NCI-H2227 (cell line): ENCODE results near the gene PCNX3.
A peak's percentile ranks its signal among the peaks of the same experiment; 100 is the strongest.

Source experiments
- DNase-seq: peaks from one replicate; lab custom pipeline; 2025; ENCODE audit not compliant: unreplicated experiment; lab: John Stamatoyannopoulos, UW

The PCNX3 gene

DNA sequence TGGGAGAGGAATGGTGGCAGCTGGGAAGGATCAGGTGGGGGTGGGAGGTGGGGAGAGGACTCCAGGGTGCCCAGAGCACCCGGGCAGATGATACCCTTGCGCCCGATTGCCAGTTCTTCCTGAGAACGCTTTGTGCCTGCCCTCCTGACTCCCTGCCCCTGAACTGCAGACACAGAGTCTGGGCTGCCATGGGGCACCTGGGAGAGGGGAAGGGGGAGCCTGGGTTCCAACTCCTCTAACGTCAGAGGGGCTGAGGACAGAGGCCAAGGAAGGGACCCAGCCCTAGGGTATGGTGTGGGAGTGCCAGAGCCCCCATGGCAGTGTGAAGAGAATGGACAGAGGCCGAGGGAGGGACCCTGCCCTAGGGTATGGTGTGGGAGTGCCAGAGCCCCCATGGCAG is 19.1 kb upstream of the PCNX3 start:
- DNase-seq = no peak

DNA sequence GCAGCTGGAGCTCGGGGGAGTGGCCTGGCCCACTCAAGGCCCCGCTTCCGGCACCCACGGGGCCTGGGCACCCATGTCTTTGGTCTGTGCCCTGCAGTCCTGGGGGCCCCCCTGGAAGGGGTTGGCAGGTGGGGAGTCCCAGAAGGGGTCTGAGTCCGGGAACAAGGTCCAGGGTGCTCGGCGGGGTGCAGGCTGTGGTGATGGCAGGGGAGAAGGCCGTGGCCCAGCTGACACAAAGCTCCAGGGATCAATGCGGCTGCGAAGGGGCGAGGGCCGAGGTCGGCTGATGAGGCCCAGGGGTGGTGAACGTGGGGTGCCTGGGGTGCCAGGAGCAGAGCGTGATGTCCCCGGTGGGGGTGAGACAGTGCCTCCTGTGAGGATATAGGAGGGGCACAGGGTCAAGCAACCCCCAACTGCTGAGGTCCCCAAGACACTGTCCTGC is 17.3 kb upstream of the PCNX3 start:
- DNase-seq = no peak

DNA sequence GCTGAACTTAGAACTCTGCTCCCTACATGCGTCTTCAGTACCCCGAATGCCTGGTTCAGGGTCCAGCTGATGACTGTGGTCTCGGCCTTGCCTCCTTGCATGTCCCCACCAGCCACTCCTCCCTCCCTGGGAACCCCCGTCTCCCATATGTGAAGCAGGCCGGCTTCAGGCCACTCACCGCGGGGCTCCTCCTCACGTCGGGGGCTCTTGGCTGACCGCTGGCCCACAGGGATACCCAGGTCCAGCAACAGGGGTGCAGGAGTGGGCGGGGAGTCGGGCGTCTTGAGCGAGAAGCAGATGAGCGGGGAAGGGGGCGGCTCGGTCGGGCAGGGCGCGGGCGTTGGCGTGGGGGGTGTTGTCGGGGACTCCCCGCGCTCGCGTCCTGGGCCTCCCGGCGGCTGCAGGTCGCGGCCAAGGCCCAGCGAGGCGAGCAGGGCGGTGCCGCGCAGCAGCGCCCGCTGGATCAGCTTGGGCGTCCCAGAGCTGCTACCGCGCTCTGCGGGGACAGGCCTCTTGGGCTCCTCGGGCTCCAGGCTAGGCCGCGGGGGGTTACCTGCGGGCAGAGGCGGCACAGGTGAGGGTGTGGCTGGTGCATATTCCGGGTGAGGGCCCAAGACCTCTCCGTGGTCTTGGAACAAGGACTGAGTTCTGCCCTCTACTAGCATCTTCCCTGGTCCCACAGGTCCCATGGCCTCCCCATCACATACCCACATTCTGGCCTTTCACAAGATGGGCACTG is 16.2 kb upstream of the PCNX3 start:
- no peak for DNase-seq

DNA sequence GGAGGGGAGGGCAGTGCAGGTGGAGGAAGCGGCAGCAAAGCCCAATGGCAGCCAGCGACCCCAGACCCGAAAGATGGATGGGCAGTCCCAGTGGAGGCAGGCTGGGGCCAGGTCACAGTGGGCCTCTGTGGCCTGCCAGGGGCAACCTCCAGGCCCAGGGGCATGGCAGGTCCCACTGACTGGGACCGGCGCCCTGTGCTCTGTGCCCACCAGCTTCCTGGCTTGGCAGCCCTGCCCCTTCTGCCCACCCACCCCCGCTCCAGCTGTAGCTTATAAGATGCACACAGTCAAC is 15.7 kb upstream of the PCNX3 start:
- no peak for DNase-seq

DNA sequence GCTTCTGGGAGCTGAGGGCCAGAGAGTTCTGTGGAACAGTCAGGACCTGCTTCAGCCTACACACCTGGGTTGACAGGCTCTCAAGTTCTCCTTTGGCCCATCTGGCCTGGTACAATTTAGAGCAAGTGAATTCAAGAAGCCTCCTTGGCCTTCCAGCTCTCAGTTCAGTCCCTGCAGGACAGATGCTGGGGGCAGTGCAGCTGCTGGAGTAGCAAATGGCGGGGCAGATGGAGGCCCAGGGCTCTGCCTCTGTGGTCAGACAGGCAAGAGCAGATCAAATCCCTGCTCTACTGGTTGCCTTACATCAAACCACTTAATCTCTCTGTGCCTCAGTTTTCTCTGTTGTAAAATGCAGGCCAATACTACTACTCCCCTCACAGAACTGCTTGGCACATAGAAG is 11.3 kb upstream of the PCNX3 start:
- no peak for DNase-seq

DNA sequence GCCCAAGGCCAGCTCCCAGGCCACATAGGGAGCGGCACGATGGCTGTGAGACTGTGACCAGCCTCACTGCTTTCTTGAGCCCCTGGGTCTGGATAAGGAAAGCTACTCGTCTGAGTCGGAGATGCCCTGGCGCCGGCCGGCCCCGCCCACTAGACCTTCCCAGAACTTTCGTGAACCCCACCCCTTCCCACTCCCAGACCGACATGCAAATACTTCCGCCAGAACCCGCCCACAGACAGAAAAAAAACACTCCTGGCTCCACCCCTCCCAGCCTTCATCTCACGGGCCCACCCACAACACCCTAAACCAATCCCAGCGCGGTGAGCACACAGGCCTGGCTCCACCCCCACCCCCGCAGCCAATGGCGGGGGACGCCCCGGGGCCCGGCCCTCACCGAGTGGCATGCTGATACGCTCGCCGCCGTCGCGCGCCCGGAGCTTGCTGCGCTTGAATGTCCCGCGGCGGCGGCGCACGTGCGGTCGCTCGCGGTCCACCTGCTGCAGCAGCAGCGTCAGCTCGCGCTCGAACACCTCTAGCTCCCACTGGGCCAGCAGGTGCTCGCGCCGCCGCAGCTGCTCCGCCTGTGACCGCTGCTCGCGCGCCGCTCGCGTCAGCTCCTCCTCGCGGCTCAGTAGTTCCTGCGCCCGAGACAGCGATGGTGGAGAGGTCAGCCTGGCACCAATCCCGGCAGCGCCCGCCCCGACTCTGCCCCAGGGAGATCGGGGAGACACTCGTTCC is 8.5 kb upstream of the PCNX3 start:
- DNase-seq = no peak

DNA sequence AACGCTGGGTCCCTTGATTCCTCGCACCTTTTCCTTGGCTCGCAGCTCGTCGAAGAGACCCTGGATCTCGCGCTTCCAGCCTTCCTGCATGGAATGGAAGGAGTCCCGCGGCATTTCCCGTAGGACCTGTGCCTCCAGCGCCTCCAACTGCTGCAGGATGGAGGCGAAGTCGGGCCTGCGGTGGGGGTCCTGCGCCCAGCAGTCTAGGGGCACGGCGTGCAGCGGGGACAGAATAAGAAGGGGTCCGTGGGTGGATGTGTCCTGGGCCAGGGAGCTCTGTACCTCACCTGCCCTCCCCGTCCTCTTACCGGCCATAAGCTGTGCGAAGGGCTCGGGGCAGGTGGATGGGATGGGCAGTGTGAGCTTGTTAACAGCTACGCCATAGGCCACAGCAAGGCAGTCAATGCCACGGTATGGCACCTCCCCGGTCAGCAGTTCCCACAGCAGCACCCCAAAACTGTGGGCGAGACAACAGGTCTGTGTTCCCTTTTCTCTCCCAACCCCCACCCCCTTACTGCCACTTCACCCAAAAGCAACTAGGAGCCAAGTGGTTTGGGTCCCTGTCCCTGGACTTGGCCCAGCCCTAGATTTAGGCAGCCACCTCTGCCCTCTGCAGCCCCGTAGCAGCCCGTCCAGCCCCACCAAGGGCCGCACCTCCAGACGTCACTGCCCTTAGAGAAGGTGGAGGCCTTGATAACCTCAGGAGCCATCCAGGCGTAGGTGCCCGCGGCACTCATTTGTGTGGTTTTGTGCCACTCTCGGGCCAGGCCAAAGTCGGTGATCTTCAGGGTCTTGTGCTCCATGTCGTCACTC is 7.8 kb upstream of the PCNX3 start:
- DNase-seq = no peak

DNA sequence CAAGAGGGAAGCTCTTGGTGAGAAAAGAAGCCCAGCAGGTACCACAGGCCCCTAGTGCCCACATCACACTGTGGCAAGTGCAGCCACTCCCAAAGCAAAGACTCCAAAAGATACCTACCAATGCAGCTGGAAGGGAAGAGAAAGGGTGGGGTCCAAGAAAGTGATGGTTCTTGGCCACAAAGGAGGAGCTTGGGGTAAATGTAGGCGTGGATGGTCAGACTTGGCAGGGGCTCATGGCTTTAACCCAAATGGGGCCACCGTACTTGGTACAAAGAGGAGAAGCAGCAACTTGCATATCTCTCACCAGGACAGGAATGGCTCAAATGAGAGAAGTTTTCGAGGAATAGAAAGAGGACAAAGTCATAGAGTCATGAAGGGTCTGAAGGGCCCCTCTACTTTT is 6.3 kb upstream of the PCNX3 start:
- DNase-seq = no peak

DNA sequence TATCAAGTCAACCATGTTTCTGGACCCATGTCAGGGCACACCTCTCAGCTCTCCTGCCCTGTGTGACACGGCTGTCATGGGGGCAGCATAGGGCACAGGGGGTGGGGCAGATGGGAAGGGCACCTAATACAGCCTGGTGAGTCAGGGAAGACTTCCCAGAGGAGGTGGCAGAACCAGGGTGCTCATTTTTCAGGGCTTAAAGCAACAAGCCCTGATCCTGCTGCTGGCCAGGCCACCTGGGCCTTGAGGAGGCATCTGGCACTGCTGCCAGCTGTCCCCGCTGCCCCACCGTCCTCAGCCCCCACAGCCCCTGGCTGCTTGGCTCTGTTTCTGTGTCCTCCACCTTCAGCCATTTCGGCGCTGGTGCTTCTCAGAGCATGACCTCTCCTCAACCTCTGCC is 5.9 kb upstream of the PCNX3 start:
- DNase-seq = no peak

DNA sequence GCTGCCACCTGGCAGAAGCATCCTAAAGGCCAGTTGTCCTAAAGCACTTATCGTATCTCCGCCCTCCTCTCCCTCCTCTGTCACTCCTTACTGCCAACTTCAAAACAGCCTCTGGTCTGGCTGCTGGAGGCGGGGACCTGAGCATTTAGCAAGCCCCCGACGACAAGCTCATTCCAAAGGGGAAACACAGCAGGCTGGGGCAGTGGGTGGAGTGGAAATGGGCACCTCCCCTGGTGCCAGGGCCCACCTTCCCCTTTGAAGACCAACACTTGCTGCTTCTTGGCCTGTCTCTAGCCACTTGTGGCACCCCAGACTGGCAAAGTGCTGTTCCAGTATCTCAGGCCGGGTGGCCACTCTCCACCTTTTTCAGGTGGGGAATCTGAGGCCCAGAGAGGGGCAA is 5.2 kb upstream of the PCNX3 start:
- DNase-seq = no peak

DNA sequence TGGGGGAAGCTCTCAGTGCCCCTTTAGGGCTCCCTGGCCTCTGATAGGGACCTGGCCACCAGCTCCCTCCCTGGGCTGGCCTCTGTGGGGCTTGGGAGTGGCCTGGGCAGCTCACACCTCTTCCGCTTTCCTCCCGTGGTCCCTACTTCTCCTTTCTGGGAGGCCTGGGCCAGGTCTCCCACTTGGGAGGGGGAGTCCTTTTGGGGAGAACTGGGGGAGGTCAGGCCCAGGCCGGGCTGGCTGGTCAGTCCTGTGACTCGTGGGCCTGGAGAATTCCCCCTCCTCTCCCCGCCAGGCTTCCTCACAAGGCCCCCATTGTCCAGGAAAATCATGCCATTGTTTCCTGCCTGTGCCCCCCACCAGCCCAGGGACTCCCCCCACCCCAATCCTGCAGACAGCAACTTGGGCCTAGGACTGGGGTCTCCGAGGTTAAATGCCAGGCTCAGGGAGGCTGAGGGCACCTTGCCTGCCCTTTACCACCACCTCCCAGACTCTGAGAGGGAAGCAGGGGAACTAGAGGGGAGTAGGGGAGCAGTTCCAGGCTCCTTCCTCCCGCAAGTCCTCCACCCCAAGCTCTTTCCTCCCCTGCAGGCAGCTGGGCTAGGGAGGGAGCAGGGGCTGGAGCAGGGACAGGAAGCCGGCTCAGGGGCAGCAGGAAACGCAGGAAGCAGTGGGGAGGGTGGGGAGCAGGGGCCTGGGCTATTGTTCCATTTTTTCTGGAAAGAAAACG is 4.4 kb upstream of the PCNX3 start:
- no peak for DNase-seq

DNA sequence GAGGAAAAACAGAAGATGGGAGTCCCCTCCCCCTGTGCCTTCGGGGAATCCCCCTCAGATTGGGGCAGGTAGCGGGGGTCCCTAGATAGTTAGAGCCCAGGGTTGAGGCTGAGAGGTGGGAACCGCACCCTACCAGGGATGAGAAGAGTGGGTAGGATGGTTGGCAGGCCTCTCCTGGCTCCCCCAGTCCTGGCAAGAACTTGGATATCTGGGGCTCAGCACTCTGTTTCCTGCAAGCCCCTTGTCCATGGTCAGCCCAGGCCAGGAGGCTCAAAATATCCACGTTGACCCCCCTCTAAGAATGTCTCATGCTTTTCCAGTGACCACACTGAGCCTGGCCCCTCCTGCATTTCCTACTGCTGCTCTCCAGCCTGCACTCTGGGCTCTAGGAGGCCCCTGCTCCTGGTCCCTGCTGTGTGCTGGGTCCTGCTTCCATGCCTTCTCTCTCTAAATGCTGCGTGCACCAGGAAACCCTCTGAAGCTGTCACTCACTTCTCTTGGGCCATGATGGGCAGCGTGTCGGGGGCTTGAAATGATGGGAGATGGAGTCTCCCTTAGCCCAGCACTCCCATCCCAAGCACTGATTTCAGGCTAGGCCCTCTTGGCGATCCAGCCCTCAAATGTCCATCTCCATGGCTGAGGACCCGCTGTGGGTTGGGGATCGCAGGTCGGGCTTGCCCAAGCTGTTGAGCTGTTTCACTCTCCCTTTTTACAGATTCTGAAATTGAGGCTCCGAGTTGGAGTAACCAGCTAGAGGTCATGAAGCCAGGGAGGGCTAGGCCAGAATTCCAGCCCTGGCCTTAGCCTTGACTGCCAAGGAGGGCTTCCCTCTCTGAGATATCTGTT is 3.6 kb upstream of the PCNX3 start:
- no peak for DNase-seq

DNA sequence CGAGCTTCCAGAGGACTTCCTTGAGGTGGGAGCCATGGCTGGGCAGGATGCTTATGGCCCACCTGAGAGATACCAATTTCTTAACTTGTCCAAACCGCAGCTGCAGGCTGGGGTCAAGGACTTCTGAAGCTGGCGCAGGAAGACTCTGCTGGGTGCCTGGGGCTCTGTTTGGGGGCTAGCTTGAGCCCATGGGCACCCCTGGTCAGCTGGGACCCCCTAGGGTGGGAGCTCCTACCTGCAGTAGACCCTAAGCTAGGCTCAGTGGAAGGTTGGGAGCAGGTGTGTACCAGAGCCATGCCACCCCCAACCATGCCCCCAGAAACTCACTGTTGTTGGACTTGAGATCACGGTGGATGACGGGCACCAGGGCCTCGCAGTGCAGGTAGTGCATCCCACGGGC is 2.9 kb upstream of the PCNX3 start:
- no peak for DNase-seq

DNA sequence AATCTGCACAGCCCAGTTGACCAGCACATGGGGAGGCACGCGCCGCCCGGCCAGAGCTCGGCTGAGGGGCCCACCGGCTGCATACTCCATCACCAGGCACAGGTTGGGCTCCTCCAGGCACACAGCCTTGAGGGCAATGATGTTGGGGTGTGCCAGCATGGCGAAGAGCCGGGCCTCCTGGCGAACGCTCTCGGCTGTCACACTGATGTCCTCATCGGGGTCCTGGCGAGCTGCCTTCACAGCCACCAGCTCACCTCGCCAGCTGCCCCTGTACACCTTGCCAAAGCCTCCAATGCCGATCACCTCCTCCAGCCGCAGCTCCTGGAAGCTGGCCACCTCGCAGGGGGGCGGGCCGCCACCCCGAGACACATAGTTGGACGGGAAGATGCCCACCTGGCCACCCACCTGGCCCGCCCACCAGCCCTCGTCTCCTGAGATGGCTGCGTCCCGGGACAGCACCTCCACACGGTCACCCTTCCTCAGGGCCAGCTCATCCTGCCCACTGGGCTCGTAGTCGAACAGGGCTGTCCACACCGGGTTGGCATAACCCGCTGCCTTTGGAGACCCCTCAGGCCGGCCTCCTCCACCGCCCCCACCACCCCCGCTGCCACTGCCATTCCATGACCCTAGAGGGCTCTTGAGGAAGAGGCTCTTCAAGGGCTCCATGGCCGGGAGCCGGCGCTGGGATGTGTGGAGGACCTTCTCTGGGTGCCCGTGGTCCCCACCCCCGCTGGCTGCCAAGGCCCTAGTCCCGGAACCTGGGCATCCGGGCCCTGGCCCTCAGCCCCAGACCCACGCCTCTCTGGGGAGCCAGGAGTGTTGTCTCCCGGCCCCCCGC is 2.3 kb upstream of the PCNX3 start:
- DNase-seq = no peak

DNA sequence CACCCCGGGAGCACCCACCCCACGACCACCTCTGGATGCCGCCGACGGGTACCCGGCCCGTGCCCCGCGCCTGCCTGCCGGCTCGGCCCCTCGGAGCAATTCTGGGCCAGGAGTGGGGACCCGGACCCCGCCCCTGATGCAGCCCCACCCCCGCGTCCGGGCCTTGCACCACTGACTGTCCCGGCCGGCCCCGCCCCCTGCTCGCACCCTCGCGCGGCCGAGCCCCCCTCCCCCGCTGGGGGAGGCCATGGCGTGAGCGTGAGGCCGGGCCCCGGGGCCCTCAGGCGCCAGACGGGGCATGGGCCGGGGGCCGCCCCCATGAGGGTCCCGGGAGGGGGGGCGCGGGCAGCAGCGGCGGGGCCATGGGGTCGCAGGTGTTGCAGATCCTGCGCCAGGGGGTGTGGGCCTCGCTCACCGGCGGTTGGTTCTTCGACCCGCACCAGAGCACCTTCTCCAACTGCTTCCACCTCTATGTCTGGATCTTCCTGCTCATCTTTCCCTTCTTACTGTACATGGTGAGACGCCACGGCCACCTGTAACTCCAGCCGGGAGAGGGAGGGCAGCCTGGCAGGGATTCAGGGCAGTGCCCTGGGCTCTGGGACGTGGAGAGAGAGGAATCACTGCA is 486 bp downstream of the PCNX3 start:
- DNase-seq = peak; percentile 72

DNA sequence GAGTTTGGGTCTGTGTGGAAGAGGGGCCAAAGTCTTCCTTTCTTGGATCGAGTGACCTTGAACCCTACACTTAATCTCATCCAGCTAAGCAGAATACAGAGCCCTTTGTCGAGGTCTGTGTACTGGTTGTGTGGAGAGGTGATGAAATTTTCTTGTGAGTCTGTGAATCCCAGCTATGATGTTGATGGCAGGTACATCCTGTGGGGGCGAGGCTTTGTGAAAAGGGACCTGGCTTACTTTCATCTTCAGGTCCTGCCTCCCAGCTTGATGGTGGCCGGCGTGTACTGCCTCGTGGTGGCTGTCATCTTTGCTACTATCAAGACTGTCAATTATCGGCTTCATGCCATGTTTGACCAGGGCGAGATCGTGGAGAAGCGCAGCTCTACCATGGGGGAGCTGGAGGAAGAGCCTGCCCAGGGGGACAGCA is 1.0 kb downstream of the PCNX3 start:
- DNase-seq = no peak

DNA sequence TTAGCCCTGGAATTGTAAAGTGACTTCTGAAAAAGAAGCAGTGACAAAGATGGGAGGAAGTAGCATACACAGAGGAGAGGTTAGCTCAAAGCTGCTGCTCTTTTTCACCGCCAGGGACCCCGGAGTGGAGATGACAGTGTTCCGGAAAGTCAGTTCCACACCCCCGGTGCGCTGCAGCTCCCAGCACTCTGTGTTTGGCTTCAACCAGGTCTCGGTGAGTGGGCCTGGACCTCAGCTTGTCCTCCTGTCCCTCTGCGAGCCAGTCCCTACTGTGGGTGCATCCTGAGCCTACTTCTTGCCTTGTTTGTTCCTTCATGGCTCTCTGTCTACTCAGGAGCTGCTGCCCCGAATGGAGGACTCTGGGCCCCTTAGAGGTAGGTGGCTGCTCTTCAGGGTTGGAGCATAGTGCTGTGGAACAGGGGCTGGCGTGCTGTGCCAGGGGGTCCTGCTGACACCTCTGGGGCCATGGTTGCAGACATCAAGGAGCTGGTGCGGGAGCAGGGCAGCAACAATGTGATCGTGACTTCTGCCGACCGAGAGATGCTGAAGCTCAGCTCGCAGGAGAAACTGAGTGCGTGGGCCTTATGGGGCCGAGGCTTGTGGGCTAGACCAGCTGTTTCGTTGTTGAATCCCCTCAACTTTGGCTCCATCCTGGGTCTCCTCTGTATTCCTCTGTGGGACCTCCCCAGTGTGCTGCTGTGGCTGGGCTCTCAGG is 1.7 kb downstream of the PCNX3 start:
- DNase-seq = no peak

DNA sequence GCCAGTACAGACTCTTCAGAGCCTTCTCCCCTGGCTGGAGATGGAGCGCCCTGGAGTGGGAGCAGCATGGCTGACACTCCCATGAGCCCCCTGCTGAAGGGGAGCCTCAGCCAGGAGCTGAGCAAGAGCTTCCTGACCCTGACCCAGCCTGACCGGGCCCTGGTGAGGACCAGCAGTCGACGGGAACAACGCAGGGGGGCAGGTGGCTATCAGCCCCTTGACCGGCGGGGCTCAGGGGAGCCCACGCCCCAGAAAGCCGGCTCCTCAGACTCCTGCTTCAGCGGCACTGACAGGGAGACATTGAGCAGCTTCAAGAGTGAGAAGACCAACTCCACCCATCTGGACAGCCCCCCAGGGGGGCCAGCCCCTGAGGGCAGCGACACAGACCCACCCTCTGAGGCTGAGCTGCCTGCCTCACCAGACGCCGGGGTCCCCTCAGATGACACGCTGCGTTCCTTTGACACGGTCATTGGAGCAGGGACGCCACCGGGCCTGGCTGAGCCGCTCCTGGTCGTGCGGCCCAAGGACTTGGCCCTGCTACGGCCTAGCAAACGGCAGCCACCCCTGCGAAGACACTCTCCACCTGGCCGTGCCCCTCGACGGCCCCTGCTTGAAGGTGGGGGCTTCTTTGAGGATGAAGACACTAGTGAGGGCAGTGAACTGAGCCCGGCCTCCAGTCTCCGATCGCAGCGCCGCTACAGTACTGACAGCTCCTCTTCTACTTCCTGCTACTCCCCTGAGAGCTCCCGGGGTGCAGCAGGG is 2.6 kb downstream of the PCNX3 start:
- no peak for DNase-seq
